ENCODE results near the gene GMDS.

GMDS gene

DNA sequence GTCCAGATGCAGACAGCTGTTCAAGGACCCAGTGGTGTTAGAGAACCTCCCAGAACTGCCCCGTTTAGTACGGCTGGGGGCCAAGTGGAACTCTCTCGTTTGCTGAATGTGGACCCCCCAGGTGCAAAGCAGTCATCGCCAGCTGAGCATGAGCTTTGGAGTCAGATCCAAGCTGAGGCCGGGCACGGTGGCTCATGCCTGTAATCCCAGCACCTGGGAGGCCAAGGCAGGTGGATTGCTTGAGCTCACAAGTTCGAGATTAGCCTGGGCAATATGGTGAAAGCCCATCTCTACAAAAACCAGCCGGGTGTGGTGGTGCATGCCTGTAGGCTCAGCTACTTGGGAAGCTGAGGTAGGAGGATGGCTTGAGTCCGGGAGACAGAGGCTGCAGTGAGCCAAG is 606.0 kb downstream of the GMDS start:
- in situ Hi-C loops (cut with HindIII; ENCODE audit: low sequenced_read_pairs) = no loop called here

DNA sequence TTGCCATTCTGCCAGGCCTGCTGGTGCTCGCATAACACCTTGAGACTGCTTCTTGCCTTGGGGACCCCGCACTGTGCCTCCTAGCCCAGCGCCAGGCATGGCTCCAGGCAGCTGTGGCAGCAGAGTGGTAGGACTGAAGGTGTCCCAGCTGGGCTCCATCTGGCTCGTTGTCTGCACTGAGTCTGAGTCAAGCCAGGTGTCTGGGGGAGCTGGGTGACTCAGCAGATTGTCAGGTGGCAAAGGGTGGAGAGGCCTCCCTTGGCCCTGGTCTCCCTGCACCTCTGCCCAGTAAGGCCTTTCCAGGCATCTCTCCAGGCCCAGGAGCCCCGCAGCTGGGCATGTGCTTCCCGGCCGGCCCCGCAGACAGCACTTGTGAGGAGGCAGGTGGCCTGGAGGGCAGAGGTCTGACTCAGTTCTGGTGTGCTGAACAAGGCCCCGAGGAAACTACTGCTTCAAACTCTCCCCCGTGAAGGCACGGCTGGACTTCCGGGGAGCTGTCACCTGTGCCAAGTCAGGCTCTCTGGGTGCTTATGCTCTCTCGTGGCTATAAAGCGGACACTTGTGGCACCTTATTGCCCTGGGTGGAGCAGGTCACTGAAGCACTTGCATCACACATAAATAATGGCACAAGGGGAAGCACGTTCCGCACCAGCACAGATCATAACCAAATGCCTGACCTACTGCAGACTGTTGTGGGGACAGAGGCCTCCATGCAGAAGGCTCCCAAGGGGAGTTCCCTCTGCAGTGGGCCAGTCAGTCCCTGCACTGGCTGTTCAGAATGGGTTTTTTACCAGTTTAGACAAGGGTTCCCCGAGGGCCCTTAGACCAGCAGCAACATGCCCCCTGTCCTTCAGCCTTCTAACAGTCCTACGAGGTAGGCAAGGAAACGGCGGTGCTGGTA is 608.2 kb downstream of the GMDS start:
- in situ Hi-C loops (cut with HindIII; ENCODE audit: low sequenced_read_pairs) = no loop called here

DNA sequence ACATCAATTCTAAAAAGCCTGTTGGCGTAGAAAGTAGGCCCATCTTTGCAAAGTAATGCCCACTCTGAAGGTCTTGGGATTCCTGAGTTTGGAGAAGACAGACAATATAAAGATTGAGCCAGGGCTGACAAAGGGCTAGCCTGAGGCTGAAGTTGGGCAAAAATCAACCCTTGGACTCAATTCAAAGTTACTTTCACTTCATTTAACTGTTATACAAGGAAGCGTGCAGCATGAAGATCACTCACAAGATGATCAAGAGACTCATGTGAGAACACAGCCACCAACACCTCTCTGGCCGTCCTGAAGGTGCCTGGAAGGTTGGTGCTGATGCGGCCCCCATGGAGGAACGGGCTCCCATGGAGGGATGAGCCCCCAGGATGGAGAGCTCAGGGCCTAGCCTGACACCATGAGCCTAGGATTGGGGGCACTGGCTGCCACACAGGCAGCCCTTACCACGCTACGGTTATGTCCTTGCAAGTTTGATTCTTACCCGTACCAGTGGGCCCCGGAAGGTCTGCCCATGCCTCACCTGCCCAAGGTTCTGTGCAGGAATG is 609.1 kb downstream of the GMDS start:
- in situ Hi-C loops (cut with HindIII; ENCODE audit: low sequenced_read_pairs) = no loop called here

DNA sequence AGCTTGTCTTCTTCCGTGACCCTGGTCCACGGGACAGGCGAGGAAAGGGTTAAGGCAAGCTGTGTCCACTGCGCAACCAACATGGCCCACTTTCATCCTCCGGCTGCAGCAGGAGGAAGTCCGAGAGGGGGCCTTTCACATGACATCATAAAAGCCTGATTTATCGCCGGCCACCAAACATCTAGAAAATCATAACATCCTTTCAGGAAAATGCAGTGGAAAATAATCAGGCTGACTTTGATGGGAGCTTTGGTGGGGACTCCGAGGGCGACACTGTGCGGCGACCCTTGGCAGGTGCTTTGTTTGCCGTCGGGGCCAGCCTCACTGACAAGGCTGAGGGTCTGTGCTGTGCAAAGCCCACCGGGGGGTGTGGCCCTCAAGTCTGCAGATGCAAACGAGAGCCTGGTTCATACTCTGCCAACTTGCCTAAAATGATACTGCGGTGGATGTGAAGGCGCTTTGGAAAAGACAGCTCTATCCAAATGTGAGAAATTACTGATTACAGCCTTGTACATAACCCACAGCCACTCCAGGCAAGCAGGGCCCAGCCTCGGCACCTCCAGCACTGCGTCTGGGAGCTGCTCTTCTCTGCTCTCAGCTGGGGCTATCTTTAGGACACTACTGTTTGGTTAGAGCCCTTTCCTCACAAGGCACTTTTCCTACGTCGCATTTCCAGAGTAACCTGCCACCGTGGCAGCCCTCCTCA is 609.9 kb downstream of the GMDS start:
- in situ Hi-C loops (cut with HindIII; ENCODE audit: low sequenced_read_pairs) = no loop called here

DNA sequence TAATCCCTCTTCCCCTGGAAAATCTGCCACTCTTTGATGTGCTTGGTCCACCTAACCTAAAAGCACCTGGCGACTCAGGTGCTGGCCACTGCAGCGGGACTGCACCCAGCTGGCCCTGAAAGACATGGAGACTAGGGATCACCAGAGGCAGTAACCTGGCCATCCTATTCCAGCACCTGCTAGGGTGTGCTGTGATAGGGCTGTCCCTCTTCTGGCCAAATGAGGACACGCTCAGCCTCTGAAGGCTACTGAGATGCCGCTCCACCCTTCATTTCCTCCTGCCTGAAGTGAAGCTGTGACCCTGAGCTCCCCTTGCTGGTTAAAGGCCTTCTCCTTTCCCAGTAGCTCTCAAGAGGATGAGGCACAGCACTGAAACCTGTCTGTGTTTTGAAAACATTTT is 611.3 kb downstream of the GMDS start:
- in situ Hi-C loops (cut with HindIII; ENCODE audit: low sequenced_read_pairs) = no loop called here

DNA sequence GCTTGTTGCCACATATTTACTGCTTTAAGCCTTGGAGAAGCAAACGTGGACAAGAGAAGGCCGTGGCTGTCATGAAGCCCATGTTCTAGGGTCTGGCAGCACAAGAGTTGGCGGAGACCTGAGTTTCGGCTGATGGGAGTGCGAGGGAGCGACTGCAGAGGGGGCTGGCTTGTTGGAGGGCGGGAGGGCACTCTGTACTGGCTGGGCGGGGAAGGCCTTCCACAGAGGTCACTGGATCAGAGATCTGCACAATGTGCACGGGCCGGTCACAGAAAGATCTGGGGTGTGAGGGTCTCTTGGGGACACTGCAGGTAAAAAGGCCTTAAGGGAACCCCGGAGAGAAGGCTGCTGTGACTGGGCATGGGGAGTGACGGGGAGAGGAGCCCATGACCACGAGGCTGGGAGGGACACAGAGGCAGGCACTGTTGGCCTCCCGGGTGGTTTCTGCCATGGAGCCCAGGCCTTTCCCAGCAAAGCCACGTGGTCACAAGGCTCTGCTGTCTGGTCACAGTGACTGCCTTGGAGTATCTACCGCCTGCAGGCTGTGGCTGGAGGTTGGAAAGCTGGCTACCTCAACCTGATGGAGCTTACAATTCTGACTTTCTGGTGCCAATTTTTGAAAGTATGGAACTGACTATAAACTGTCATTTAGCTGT is 611.9 kb downstream of the GMDS start:
- in situ Hi-C loops (cut with HindIII; ENCODE audit: low sequenced_read_pairs) = no loop called here

DNA sequence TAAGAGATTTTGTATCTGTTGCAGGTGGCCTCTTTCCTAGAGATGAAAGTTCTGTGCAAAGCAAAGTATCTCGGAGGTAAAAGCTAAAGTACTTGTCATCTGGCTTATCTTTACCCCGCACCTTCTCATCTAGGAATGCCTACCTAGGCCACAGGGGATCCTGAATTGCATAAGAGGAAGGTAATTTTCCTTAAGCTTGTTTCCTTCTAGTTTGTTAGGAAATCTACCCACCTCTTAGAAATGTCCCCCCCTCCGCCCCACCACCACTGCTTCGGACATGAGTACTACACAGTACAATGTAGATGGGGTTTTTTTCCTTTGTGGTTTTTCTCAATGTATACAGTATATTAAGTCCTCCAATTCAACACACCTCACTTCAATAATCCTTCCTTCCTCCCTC is 614.2 kb downstream of the GMDS start:
- in situ Hi-C loops (cut with HindIII; ENCODE audit: low sequenced_read_pairs) = no loop called here

DNA sequence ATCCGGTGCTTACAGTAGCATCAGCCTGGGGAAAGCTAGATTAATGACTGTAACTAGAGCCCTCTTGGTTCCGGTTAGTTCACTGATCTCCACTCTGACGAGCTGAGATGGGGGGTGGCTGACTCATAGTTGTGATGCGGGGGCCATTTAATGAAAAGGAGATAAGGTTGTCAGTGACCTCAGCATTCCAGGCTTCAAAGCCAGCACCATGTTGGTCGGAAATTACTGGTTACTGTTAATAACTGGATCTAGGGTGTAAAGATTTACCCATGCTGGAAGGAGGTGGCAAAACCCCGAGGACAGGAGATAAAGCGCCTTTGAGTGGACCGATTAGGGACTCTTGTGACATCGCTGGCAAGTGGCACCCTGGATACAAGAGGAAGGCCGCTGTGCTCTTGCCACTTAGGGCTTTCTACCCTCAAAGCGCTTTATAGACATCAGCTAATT is 614.6 kb downstream of the GMDS start:
- in situ Hi-C loops (cut with HindIII; ENCODE audit: low sequenced_read_pairs) = no loop called here

DNA sequence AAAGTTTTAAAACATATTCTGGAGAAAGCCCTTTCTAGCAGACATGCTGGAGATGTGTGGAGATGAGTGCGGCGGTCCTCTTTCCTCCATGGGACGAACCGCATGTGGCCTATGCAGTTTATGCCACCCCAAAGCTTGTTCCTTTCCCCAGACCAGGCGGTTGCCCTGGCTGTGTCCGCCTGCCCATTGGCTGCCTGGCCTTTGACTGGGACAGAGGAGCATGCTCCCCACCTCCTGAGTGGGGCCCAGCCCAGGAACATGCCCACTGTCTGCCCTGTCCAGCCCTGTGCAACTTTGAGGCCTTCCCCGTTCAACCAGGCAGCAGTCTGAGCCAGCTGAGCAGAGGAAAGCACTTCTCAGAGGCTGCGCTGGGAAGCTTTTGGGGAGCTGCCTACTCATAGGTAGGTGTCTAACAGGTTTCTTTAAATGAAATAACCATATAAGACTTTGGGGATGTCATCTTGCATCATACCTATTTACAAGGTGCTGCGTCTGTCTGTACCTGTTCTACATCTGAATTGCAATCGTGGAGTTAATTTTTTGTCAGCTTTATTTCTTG is 615.1 kb downstream of the GMDS start:
- in situ Hi-C loops (cut with HindIII; ENCODE audit: low sequenced_read_pairs) = no loop called here

DNA sequence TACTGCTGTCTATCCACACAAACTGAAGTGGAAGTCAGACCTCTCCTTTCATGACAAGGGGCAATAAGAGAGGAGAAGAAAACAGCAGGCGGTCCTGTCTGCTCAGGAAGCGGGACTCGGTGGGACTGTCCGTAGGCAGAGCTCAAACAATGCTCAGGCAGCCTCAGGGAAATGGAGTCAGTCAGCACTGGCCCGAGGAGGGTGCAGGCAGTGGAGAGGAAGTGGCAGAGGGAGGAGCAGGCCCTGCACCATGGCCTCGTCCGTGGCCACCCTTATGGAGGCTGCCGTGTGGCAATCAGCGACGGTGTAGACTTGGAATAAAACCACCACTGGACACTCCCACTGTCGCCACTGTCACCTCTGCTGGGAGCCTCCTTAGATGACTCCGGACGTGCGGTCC is 616.1 kb downstream of the GMDS start:
- in situ Hi-C loops (cut with HindIII; ENCODE audit: low sequenced_read_pairs) = no loop called here

DNA sequence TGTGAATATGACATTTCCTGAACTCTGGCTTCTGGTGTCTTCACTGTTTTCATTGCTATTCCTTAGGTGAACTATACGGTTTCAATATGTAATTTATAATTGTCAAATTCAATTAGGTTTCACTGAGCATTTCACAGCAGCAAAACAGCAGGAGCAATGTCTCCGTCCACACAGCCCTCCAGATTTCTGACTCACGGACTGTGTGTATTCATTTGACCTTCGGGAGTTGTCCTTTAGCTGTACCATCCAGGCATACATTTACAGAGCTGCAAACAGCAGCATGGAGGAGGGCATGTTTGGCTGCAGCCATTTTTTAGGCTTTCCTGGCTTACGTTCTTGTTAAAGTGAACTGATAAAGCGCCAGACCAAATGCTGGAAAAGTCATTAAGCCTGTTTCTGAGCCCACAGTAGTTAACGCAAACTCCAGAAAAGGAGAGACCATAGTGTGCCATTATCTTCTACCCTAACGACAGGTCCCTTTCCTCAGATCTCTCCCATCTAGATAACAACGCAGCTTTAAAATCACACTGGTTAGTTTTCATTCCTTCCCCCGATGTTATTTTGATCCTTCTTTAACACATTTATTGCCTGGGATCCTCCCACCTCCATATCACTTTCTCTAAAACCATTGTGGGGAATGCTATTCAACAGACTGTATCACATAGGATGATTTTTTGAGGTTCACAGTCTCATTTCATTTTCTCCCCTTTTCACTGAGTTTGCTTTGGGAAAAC is 617.4 kb downstream of the GMDS start:
- in situ Hi-C loops (cut with HindIII; ENCODE audit: low sequenced_read_pairs) = no loop called here

DNA sequence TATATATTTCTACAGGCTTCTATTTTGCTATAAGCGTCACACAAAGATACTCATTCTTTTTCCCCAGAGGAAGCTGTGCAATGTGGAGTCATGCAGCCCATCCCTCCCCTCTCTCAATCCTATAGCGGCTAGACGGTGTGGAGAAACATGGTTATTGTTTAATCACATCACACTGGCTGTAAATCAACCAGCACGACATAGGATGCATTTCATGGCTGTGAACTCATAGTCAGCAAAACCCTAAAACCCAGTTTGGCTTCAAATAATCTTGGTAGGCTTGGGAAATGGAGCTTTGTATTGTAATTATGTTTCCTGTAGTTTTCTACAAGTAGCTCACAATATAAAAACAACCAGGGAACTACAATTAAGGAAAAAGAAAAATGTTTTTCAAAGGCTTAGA is 618.9 kb downstream of the GMDS start:
- in situ Hi-C loops (cut with HindIII; ENCODE audit: low sequenced_read_pairs) = no loop called here

DNA sequence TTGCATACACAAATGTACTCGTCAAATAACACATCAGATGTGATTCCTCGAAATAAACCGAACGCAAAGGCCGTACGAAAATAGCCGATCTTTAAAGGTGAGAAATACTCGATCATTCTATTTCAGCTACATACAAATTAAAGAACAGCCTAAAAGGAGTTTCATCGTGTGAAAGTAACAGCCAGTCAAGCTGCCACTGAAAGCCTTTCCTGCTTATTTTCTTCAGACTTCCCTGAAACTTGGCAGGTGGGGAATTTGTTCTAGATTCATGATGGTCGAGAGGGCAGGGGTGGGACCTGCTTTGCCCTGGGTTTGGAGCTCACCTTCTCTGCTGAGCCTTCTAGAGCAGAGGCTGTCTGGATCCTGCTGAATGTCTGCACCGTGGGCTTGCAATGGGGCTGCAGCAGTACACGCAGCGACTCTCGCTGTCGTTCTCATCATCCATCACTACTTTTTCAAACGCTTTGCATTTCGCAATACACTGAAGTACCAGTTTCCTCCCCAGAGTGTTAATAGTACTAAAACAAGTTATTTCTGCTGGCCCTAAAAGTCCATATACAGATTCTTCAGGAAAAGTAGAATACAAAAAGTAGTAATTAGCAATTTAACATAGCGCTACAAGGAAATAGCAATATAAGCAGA is 619.5 kb downstream of the GMDS start:
- in situ Hi-C loops (cut with HindIII; ENCODE audit: low sequenced_read_pairs) = no loop called here

DNA sequence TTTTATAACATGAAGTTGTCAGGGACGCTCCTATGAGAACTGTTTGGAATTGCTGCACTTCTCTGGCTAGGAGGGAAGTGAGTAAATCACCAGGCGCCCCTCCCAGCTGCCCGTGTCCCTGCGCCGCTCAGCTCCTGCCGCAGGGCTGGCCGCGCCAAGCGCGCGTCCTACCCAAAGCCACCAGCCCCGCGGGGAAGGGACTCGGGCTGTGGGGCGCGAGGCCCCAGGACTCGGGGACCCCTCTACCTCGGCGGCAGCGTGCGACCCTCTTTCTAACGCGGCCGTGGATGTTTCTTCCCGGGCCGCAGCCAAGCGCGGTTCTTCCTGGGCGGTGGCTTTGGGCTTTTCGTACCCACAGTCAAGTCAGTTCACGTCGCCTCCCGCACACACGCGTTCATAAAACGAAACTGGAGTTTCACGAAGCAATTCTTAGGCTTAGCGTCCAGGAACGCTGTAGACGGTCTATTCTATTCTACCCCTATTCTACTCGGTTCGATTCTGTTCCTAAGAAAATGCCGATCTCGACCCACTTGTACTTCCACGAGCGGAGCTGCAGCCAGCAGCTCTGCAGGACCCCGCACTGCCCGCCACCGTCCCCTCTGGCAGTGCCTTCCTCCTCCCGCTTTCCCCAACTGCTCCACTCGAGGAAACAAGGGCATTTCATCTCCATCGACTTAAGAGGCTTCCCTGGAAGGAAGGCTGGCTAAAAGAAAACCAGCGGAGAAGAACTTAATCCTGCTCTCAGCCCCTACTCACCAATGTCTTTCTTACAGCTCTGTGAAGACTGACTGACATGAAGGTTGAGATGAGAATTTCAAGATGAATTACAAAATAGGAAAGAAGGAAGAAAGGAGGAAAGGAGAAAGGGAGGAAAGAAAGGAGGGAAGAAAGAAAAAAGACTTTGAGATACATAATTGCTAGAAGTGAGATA is 620.3 kb downstream of the GMDS start:
- in situ Hi-C loops (cut with HindIII; ENCODE audit: low sequenced_read_pairs) = no loop called here

DNA sequence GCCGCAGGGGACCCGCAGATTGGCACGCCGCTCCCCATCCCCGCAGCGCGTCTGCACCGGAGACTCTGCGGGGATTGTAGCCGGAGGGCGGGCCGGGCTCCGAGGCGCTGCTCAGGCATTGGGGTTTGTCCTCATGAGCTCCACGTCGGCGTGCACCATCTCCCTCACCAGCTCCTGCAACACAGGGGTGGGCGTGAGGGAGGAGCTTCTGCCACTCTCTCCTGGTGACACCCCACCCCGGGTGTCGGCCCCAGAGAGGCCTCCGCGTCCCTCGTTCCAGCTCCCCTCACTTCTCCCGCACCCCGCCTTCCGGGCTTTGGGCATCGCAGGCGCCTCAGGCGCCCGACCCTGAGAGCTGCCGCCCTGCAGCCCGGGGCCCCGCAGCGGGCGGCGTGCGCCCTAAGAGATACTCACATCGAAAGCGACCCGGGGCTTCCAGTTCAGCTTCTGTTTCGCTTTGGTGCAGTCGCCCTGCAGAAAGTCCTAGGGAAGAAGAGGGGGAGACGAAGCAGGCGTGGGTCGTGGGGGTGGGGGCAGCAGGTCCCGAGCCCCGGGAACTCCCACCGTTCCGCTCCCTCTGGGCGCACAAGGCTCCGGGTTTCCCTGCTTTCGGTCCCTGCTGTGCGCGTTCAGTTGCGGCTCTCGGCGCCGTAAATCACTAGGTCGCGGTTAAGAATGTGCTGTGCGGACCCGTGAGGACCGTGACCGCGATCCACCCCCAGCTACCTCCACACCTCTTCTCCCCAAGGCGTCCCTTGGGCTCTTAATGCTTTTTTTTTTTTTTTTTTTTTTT is 621.2 kb downstream of the GMDS start:
- in situ Hi-C loops (cut with HindIII; ENCODE audit: low sequenced_read_pairs) = no loop called here

DNA sequence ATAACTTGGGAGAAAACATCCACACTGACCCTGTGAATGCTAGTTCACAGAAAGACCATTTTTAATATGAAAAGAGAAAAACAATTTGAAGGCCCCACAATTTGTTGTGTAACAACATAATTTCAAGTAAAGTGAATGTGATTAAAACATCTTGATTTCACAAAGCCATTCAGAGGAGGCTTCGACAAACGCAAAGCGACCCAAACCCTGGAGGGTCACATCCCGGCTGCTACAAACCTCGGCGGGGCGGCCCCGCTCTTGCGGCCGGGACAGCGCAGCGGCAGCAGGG is 621.7 kb downstream of the GMDS start:
- in situ Hi-C loops (cut with HindIII; ENCODE audit: low sequenced_read_pairs) = no loop called here

DNA sequence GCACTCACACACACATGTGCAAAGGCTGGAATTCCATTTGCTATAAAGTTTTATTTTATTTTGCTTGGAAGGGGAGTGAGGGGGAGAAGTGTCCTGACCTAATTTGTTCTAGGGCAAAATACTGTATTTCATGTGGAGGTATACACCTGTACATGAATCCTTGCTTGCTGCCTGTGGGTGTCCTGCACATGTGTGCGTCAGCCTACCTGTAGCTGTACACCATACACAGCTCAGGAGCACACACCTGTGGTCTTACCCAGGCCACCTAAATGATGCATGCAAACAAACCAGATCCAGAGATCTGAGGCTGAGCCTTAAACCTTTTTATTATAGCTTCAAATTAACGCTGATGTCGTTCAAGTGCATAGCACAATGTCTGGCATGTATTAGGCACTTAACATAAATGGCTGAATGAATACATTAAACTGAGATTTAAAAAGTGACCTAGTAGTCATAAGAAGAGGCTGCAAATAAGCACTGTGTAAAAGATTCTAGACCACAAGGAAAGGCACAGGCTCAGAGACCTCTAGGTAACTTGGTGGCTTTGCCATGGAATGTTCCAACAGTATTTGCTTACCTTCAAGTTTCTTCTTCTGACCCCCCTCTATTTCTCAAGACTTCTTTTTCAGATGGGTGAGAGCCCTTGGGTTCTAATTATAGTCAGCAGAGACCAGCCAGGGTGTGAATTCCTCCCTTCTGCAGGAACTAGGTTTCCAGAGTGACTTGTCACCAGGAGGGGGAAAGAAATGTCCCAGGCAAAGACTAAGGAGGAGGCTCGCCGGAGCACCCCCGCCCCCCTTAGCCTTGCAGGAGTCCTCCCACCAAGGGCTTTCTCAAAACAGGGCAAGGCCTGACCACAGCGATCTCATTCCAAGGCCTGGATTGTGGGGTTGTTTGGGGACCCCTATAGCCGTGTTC is 622.3 kb downstream of the GMDS start:
- in situ Hi-C loops (cut with HindIII; ENCODE audit: low sequenced_read_pairs) = no loop called here
